ENCODE measurements around the gene NEUROD4. TPM values are rescaled to one million over a fixed set of nuclear protein-coding genes. Genes with fewer than 3 reads are reported as not detected.

NEUROD4 gene, protein sequence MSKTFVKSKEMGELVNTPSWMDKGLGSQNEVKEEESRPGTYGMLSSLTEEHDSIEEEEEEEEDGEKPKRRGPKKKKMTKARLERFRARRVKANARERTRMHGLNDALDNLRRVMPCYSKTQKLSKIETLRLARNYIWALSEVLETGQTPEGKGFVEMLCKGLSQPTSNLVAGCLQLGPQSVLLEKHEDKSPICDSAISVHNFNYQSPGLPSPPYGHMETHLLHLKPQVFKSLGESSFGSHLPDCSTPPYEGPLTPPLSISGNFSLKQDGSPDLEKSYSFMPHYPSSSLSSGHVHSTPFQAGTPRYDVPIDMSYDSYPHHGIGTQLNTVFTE
- total RNA-seq: not detected in 2 replicates

DNA sequence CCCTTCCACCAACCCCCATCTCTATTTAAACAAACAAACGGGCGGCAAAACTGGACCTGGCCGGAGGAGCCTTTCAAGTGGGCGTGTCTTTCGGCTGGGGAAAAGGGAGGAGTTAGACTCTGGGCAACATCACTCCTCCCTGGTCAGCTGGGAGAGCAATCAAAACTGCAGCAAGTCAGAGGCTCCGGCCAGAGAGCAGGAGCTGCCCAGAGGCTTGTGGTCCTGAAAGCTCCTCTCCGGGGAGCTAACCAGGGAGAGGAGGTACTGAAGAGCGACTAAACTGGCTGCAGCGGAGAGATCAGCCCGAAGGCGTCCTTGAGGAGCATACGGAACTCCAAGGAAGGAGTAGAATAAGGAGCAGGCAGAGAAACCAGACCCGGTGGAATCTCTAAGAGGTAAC is at the start of gene NEUROD4:
NEUROD4 (plus strand) TSS at position 191 of the 400 bp plus-strand sequence. CDS start 6,466 bp downstream, outside the sequence.
- DNase-seq (ENCODE audit: low read depth): peak; percentile 39
- H3K4me3 ChIP-seq (ENCODE audit: low read depth, low read length): no peak within 1 kb of the TSS
- H3K27me3 ChIP-seq (ENCODE audit: control insufficient read depth, insufficient read depth, low read length): no peaks in the 10 kb centered on the region
- no peaks in the 10 kb centered on the region for H3K36me3 ChIP-seq (ENCODE audit: control insufficient read depth, insufficient read depth, low read length)
- TF ChIP-seq, protein P1, sequence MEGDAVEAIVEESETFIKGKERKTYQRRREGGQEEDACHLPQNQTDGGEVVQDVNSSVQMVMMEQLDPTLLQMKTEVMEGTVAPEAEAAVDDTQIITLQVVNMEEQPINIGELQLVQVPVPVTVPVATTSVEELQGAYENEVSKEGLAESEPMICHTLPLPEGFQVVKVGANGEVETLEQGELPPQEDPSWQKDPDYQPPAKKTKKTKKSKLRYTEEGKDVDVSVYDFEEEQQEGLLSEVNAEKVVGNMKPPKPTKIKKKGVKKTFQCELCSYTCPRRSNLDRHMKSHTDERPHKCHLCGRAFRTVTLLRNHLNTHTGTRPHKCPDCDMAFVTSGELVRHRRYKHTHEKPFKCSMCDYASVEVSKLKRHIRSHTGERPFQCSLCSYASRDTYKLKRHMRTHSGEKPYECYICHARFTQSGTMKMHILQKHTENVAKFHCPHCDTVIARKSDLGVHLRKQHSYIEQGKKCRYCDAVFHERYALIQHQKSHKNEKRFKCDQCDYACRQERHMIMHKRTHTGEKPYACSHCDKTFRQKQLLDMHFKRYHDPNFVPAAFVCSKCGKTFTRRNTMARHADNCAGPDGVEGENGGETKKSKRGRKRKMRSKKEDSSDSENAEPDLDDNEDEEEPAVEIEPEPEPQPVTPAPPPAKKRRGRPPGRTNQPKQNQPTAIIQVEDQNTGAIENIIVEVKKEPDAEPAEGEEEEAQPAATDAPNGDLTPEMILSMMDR (IDR thresholded peaks at IDR 0.05; ENCODE audit: insufficient read depth, low read length, poor library complexity, severe bottlenecking): no peak

DNA sequence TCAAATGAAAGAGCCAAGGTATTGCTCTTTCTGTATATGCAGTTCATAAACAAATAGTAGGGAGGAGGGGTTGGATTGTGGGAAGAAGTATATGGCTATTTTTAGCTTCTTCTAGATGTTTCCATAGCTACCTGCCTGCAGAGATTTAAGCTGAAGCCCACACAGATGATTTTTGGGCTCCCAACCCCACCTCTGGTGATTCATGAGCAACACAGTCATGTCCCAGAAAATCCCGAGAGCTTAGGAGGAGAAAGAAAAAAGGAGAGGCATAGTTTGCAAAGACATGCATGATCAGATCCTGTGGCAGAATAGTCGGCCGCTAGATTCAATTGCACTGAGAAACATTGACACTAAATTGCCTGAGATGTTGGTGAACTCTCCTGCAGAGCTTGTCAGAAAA is 49.0 kb upstream of the NEUROD4 start:
- TF ChIP-seq, protein P1 (IDR thresholded peaks at IDR 0.05; ENCODE audit: insufficient read depth, low read length, poor library complexity, severe bottlenecking): no peak
- Histone ChIP-seq H3K36me3 (ENCODE audit: control insufficient read depth, insufficient read depth, low read length) (no peaks in the 10 kb centered on the region), H3K4me3 (ENCODE audit: low read depth, low read length) (no peak overlapping the region), H3K27me3 (ENCODE audit: control insufficient read depth, insufficient read depth, low read length) (no peaks in the 10 kb centered on the region)
- DNase-seq (ENCODE audit: low read depth): no peak

DNA sequence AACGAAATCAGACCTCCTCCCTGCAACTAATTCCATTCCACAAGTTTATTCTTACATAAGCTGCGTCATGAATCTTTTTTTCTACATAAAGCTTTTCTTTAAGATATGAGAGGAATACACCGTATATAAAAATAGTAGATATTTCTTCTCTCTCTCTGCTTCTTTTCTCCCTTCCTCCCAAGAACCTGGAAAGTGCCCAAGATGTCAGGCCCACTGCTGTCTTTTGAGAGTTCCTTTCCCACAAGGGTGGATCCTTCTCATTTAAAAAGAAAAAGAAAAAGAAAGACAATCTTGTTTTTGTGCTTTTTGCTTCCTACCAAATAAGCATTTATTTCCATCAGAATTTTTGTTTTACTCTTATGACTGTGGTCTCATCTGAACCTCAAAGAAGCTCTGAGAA is 46.2 kb upstream of the NEUROD4 start:
- Histone ChIP-seq H3K36me3 (ENCODE audit: control insufficient read depth, insufficient read depth, low read length) (no peaks in the 10 kb centered on the region), H3K4me3 (ENCODE audit: low read depth, low read length) (no peak overlapping the region), H3K27me3 (ENCODE audit: control insufficient read depth, insufficient read depth, low read length) (no peaks in the 10 kb centered on the region)
- TF ChIP-seq, protein P1 (IDR thresholded peaks at IDR 0.05; ENCODE audit: insufficient read depth, low read length, poor library complexity, severe bottlenecking): no peak
- no peak for DNase-seq (ENCODE audit: low read depth)

DNA sequence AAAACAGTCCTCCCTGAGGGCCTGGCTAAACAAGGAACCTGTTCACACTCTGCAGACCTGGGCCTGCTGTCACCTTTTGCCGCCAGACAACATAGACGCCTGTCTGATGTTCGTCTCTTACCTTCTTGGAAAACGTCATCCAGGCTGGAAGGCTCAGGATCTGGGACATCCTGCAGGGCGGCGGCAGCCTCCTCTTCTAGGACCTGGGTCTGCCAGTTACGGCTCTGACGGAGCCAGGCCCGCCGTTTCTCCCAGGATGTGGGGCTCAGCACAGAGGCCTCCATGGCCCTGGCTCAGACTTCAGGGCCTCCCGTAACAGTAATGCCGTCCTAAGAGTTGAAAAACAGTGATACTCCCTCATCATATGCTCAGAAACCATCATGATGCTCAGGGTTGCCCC is 45.5 kb upstream of the NEUROD4 start:
- H3K4me3 ChIP-seq (ENCODE audit: low read depth, low read length): no peak overlapping the region
- DNase-seq (ENCODE audit: low read depth): no peak
- no peaks in the 10 kb centered on the region for H3K36me3 ChIP-seq (ENCODE audit: control insufficient read depth, insufficient read depth, low read length)
- H3K27me3 ChIP-seq (ENCODE audit: control insufficient read depth, insufficient read depth, low read length): no peaks in the 10 kb centered on the region
- TF ChIP-seq, protein P1 (IDR thresholded peaks at IDR 0.05; ENCODE audit: insufficient read depth, low read length, poor library complexity, severe bottlenecking): no peak

DNA sequence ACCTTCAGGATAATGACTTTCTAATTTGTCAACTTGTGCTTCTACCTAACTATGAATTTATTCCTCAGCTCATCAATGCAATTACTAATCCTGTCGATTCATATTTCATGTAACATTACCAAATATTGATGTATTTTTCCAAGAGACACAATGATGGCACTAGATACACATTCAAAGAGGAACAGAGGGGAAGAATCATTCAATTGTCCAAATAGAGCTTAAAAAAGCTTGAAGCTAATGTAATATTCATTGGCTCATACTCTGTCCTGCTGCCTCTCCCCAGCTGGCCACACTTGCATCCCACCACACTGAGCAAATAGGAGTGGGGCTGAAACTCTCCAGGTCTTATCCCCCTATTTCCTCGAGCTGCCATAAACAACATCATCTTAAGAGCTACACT is 44.5 kb upstream of the NEUROD4 start:
- no peak overlapping the region for H3K4me3 ChIP-seq (ENCODE audit: low read depth, low read length)
- TF ChIP-seq, protein P1 (IDR thresholded peaks at IDR 0.05; ENCODE audit: insufficient read depth, low read length, poor library complexity, severe bottlenecking): no peak
- H3K36me3 ChIP-seq (ENCODE audit: control insufficient read depth, insufficient read depth, low read length): no peaks in the 10 kb centered on the region
- no peak for DNase-seq (ENCODE audit: low read depth)
- H3K27me3 ChIP-seq (ENCODE audit: control insufficient read depth, insufficient read depth, low read length): no peaks in the 10 kb centered on the region

DNA sequence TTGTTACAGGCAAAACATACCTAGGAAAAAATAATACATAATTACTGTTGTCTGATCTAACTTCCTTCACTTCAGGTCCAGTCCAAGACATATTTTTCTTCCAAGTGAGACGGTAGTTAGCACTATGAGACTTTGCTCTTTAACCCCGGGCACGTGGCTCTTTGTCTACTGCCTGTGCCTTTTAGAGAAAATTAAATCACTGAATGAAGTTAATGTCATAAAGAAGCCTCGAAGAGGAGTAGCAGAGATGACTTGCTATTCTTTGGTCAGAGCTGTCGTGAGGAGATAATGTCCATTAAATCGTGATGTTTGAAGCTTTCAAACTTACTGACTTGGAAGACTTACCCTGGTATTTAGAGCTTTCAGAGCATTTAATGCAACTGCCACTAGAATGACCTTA is 43.9 kb upstream of the NEUROD4 start:
- TF ChIP-seq, protein P1 (IDR thresholded peaks at IDR 0.05; ENCODE audit: insufficient read depth, low read length, poor library complexity, severe bottlenecking): no peak
- DNase-seq (ENCODE audit: low read depth): no peak
- no peaks in the 10 kb centered on the region for H3K27me3 ChIP-seq (ENCODE audit: control insufficient read depth, insufficient read depth, low read length)
- H3K36me3 ChIP-seq (ENCODE audit: control insufficient read depth, insufficient read depth, low read length): no peaks in the 10 kb centered on the region
- no peak overlapping the region for H3K4me3 ChIP-seq (ENCODE audit: low read depth, low read length)
